GM18858 (cell line): ENCODE data around the gene CAMSAP1.

Source experiments
- ATAC-seq: cut with Tn5 transposase; IDR thresholded peaks from one replicate; pipeline ENCODE4 v1.9.1; 2021; ENCODE audit not compliant: unreplicated experiment

The CAMSAP1 gene

GRCh38 chr9:135883410-135884089 lies 23.8 kb downstream of the CAMSAP1 start:
- ATAC-seq, result no peak

DNA sequence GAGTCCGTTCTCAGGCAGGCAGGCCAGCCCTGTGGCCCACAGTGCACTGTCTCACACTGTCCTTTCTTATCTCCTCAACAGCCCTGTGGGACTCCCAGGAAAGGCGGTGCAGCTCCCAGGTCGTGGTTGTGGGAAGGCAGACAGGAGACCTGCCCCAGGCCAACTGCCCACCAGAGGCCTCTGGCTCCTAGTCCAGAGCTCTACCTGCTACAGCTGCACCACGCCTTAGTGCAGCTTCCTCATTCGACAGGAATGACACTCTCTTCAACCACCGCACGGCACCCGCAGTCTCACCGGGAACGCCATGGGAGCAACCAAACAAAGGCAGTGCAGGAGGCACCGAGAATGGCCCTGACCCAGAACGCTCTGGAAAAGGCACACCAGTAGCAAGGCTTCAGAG lies 25.3 kb downstream of the CAMSAP1 start:
- no peak for ATAC-seq

GRCh38 chr9:135880438-135880837 lies 26.9 kb downstream of the CAMSAP1 start:
- no peak for ATAC-seq

GRCh38 chr9:135879619-135880018 lies 27.7 kb downstream of the CAMSAP1 start:
- no peak for ATAC-seq

DNA sequence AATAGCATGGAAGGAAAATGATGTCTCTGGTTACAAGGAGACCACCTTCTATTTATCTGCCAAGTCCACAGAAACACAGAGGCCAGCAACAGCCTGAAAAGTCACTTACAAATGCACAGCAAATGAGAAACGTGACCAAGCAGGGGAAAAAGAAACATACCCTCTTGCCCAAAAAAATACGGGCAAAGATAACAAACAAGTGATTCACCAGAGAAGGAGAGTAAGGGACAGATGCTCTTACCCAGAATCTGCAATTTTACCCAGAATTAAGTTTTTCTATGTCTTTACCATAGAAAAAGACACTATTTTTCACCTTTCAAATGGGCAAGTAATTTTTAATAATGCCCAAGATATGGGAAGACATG lies 28.1 kb downstream of the CAMSAP1 start:
- no peak for ATAC-seq

DNA sequence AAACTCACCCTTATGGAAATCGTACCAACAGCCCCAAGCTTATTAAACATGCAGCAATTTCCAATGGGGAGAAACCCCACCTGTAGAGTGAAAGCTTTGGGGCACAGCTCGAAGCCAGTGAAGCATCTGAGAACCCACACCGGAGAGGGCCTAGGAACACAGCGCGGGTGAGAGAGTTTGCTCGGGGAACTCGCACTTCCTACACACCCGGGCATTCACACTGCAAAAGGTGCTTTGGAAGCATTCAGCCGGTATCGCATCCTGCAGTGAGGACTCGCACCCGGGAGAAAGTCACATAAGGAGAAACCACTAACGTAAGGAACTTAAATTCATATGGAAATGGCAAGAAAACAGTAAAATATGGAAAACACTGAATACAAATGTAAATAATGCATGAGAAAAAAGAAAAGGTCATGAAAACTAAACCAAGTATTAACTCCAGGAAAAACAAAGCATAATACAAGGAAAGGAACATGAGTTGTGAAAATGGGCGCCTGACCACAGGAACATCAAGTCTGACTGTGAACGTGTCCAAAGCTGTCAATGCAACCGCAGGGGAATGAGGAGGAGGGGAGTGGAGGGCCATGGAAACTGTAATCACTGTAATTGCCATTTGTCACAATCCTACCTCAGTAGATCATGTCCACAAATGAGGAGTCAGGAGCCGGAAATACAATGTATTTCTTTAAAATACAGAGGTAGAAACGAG lies 28.7 kb downstream of the CAMSAP1 start:
- ATAC-seq, result no peak

DNA sequence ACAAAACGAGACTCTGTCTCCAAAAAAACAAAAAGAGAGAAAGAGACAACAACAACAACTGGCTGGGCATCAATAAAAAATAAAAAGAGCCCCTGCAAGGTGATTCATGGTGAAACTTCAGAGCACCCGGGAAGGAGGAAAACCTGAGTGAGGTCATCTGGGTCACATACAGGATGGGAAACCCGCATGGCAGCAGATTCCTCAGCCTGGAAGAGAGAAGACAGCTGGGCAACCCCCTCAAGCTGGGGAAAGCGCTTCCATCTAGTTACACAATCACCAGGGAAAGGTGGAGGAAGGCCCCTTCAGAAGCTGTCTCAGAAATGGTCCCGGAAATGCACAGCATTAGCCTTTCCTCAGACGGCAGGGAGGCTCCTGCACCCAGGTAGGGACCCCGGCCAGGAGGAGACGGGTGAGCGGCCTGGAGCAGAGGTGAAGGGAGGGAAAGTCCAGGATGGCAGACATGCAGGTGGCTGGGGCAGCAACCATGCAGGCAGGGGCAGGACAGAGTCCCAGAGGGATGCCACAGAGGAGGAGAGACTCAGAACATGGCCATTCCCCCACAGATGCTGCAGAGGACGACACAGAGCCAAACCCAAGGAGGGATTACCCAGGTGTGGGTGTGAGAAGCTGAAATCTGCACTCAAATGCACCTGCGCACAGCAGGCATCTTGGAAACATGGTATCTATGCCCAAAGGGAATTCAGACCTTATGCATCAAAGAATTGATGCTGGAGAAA lies 29.4 kb downstream of the CAMSAP1 start:
- ATAC-seq, result no peak

DNA sequence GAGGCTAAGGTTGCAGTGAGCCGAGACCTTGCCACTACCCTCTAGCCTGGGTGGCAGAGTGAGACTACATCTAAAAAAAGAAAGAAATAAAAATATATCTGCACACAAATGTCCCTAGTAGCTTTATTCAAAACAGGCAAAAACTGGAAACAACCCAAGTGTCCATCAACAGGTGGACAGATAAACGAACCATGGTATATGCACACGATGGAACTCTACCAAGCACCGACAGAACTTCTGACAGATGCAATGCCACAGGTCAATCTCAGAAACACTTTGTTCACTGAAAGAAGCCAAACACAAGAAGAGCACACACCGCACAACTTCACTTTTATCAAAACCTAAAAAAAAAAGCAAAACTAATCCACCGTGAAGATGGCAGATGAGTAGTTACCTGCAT lies 30.4 kb downstream of the CAMSAP1 start:
- no peak for ATAC-seq

DNA sequence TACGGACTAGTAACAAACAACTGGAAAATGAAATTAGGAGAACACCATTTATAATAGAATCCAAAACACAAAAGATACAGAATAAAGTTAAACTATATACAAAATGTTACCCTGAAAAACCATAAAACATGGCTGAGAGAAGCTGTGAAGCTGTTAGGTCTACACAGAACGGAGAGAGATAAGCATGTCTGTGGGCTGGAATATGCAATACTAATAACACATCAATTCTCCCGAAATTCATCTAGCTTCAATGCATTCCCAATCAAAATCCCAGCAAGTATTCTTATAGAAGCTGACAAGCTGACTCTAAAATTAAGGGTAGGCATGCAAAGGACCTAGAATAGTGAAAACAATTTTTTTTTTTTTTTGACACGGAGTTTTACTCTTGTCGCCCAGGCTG lies 32.5 kb downstream of the CAMSAP1 start:
- no peak for ATAC-seq

DNA sequence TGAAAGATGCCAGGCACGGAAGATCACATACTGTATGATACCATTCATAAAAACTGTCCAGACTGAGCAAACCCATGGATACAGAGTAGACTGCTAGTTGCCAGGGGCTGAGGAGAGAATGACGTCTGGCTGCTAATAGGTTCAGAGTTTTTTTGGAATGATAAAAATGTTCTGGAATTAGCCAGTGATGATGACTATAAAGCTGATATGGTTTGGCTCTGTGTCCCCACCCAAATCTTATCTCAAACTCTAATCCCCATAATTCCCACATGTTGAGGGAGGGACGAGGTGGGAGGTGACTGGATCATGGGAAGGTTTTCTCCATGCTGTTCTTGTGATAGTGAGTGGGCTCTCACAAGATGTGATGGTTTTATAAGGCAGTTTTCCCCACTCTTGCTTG lies 37.4 kb downstream of the CAMSAP1 start:
- no peak for ATAC-seq

GRCh38 chr9:135865531-135865930 lies 41.8 kb downstream of the CAMSAP1 start:
- no peak for ATAC-seq

GRCh38 chr9:135864447-135865049 lies 42.8 kb downstream of the CAMSAP1 start:
- ATAC-seq, result no peak

DNA sequence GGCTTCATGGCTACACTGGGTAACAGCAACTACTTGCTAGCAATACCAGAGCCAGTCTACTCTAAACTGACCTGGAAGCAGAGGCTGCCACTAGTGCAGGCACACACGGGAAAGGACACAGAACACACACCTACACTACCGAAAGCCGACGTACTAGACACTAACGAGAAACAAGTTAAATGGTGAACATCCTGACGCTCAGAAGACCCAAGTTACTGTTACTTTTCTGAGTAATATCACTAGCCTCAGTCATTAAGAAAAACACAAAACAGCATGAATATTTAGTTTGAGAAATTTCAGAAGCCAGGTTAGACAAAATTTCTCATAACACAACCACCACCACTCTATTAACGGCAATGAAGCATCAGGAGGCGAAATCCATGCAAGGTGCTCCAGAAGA lies 44.5 kb downstream of the CAMSAP1 start:
- no peak for ATAC-seq

DNA sequence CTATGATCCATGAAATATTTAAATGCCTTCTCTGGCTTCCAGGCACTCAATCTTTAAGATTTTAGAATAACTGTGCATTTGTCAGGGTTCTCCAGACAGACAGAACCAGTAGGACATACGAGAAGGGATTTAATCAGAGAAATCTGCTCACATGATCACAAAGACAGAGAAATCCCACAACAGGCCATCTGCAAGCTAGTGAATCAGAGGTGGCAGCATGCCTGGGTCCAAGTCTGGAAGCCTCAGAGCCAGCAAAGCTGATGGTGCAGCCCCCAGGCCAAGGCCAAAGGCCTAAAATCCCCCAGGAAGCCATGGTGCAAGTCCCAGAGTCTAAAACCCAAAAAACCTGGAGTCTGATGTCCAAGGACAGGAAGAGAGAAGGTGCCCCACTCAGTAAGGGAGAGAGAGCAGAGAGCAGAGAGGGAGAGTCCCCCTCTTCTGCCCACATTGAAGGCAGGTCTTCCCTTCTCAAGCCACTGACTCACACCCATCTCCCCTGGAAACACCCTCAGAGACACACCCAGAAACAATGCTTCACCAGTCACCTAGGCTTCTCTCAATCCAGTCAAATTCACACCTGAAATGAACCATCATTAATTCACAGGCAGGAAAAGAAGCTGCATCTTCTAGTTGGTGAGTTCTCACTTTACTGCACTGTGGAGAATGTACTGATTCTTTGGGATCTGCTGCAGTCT lies 48.7 kb downstream of the CAMSAP1 start:
- ATAC-seq, result no peak

DNA sequence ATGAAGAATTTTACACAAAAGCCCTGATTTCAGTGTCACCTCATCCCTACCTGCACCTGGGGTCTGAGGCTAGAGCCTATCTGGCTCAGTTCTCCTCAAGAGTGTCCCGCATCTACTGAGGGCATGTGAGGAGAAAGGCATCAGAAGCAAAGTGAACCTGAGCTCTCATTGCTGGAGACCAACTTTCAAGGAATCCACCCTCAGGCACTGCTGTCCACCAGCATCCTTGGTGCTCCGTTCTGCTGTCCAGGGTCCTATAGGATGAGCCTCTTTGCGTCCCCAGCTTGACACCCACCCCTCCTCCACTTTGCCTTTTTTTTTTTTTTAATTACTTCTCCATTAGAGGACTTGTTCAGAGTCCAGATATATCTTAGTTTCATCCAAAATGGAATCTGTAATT lies 49.5 kb downstream of the CAMSAP1 start:
- no peak for ATAC-seq

- no peak for ATAC-seq
These were observed 50.0 kb downstream of the CAMSAP1 start for GRCh38 chr9:135857371-135857786.

- ATAC-seq, result no peak
These were observed 55.6 kb downstream of the CAMSAP1 start for GRCh38 chr9:135851748-135852147.

GRCh38 chr9:135850737-135851136 lies 56.6 kb downstream of the CAMSAP1 start:
- no peak for ATAC-seq

DNA sequence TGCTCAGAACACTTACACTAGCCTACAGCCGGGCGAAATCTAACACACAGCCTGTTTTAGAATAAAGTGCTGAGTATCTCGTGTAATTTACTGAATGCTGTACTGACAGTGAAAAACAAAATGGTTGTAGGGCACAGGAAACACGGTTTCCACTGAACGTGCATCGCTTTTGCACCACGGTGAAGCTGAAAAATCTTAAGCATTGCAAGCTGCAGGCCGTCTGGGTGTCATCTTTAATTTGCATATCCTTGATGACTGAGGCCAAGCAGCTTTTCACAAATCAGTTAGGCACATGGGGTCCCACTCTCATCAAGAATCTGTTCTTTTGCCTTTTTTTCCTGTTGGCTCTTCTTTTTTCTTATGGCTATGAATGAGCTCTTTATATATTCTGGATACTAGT lies 58.2 kb downstream of the CAMSAP1 start:
- ATAC-seq, result no peak

DNA sequence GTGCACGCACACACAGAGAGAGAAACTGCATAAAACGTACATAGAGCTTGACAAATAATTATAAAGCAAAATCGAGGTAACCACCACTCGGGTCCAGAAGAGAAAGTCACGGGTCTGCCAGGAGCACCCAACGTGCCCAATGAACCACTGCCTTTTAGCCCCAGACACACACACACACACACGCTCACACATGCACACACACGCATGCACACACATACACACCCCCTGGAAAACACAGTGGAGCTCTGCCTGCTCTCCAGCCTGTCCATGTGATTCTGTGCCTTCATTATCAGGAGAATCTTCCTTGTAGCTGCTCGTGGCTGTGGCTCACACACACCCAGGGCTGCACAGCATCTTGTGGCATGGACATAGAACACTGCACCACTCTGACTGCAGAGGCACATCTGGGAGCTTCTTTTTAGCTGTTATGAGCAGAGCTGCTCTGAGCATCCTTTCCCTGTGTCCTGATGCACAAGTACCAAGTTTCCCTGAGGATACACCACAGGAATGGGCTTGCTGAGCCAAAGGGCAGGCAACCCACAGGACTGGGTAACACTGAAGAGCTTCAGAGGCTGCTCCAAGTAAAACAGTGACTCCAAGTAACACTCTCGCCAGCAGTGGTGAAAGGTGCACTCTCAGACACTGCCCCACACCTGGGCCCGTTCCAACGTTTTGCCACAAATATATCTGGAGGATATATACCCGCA lies 58.9 kb downstream of the CAMSAP1 start:
- ATAC-seq, result no peak

- no peak for ATAC-seq
These were observed 59.5 kb downstream of the CAMSAP1 start for GRCh38 chr9:135847833-135848232.
